ENCODE measurements around the gene A4GNT. TPM values are rescaled to one million over a fixed set of nuclear protein-coding genes. Genes with fewer than 3 reads are reported as not detected.
"Not testable (repeated sequence)": the region's sequence is repeated elsewhere in the genome, so short reads cannot be mapped to it uniquely, and the experiment has no call there.

A4GNT gene
- 1 to 10 TPM in 2 of 4 donors, under 1 TPM in 2; 0.12 to 3.5 (median 1.1) TPM for polyA plus RNA-seq (ENCODE audit: insufficient read length in 4 of 4)

- DNase-seq (ENCODE audit: low read depth in 4 of 4, low spot score in 3 of 4), result no peak
Measured at GRCh38 chr3:138132239-138132638, at the start of gene A4GNT. TSS of gene A4GNT (minus strand) at chr3:138132390. CDS start at chr3:138131256, 1,134 bp downstream.

GRCh38 chr3:138180375-138181029 is 48.3 kb upstream of the A4GNT start:
- no peak for DNase-seq (ENCODE audit: low read depth in 4 of 4, low spot score in 3 of 4)

GRCh38 chr3:138174421-138175131 is 42.4 kb upstream of the A4GNT start, which contains the start of gene DBR1:
TSS of gene DBR1 (minus strand) at chr3:138174921. CDS start at chr3:138174795, 126 bp downstream.
- peak; percentile 71 to 86 (median 80) for DNase-seq (ENCODE audit: low read depth in 4 of 4, low spot score in 3 of 4)

GRCh38 chr3:138173769-138174420 is 41.7 kb upstream of the A4GNT start:
- no peak for DNase-seq (ENCODE audit: low read depth in 4 of 4, low spot score in 3 of 4)

GRCh38 chr3:138172625-138173024 is 40.4 kb upstream of the A4GNT start:
- DNase-seq (ENCODE audit: low read depth in 4 of 4, low spot score in 3 of 4), result no peak

- DNase-seq (ENCODE audit: low read depth in 4 of 4, low spot score in 3 of 4), result no peak
Measured at GRCh38 chr3:138165061-138165460, 32.9 kb upstream of the A4GNT start.

- no peak for DNase-seq (ENCODE audit: low read depth in 4 of 4, low spot score in 3 of 4)
Measured at GRCh38 chr3:138157743-138158142, 25.6 kb upstream of the A4GNT start.

- DNase-seq (ENCODE audit: low read depth in 4 of 4, low spot score in 3 of 4), result no peak
Measured at GRCh38 chr3:138154534-138154933, 22.3 kb upstream of the A4GNT start.

GRCh38 chr3:138148503-138148902 is 16.3 kb upstream of the A4GNT start:
- DNase-seq (ENCODE audit: low read depth in 4 of 4, low spot score in 3 of 4), result no peak

GRCh38 chr3:138142181-138142580 is 10.0 kb upstream of the A4GNT start:
- not testable (repeated sequence) for DNase-seq (ENCODE audit: low read depth in 4 of 4, low spot score in 3 of 4)

GRCh38 chr3:138140940-138141339 is 8.8 kb upstream of the A4GNT start:
- DNase-seq (ENCODE audit: low read depth in 4 of 4, low spot score in 3 of 4), result no peak

- DNase-seq (ENCODE audit: low read depth in 4 of 4, low spot score in 3 of 4), result no peak
Measured at GRCh38 chr3:138139691-138140090, 7.5 kb upstream of the A4GNT start.

GRCh38 chr3:138137861-138138260 is 5.7 kb upstream of the A4GNT start:
- DNase-seq (ENCODE audit: low read depth in 4 of 4, low spot score in 3 of 4), result no peak

- no peak for DNase-seq (ENCODE audit: low read depth in 4 of 4, low spot score in 3 of 4)
Measured at GRCh38 chr3:138136201-138136600, 4.0 kb upstream of the A4GNT start.

GRCh38 chr3:138135833-138136194 is 3.6 kb upstream of the A4GNT start:
- DNase-seq (ENCODE audit: low read depth in 4 of 4, low spot score in 3 of 4), result no peak

GRCh38 chr3:138135146-138135832 is 3.1 kb upstream of the A4GNT start:
- DNase-seq (ENCODE audit: low read depth in 4 of 4, low spot score in 3 of 4), result no peak

- no peak for DNase-seq (ENCODE audit: low read depth in 4 of 4, low spot score in 3 of 4)
Measured at GRCh38 chr3:138127636-138128365, 4.4 kb downstream of the A4GNT start.

- no peak for DNase-seq (ENCODE audit: low read depth in 4 of 4, low spot score in 3 of 4)
Measured at GRCh38 chr3:138125548-138126221, 6.5 kb downstream of the A4GNT start.

GRCh38 chr3:138124706-138125355 is 7.4 kb downstream of the A4GNT start:
- no peak for DNase-seq (ENCODE audit: low read depth in 4 of 4, low spot score in 3 of 4)

Data from left renal pelvis (tissue), 4 donors.